LNCAP (cell line): ENCODE results near the gene GNB2.

Source experiments
- CTCF ChIP-seq: fragments of 450-650 bp; IDR thresholded peaks from 2 replicates; pipeline ENCODE4 v1.5.1; 2017; ENCODE audit warnings: mild to moderate bottlenecking

The GNB2 gene

GRCh38 chr7:100676501-100677306 is 3.2 kb downstream of the GNB2 start:
- no peak for TF ChIP-seq CTCF

DNA sequence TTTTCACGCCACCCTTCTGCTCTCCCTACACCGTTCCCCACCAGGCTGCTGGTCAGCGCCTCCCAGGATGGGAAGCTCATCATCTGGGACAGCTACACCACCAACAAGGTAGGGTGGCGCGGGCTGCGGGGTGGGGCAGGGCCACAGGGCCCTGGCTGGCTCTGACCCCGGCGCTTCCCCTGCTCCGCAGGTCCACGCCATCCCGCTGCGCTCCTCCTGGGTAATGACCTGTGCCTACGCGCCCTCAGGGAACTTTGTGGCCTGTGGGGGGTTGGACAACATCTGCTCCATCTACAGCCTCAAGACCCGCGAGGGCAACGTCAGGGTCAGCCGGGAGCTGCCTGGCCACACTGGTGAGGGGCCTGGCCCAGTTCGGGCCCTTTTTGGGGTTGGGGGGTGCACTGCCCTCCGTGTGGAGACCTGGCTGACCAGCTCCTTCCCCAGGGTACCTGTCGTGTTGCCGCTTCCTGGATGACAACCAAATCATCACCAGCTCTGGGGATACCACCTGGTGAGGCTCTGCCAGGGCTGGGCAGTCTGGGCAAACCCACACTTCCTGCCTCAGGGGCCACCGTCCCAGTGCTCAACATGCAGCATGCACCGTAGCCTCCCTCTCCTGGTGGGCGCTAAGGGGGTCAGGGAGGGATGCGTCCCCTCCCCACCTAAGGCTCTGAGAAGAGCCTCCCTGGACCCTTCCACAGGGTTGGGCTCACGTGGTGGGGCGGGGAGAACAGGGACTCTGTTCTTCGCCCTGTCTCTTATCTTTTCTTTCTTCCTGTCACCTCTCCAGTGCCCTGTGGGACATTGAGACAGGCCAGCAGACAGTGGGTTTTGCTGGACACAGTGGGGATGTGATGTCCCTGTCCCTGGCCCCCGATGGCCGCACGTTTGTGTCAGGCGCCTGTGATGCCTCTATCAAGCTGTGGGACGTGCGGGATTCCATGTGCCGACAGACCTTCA is 4.0 kb downstream of the GNB2 start:
- no peak for TF ChIP-seq CTCF

GRCh38 chr7:100678291-100678984 is 4.9 kb downstream of the GNB2 start:
- TF ChIP-seq CTCF = no peak

GRCh38 chr7:100679129-100679926 is 5.8 kb downstream of the GNB2 start:
- TF ChIP-seq CTCF = no peak

- no peak for TF ChIP-seq CTCF
Measured at GRCh38 chr7:100679927-100680575, 6.5 kb downstream of the GNB2 start.

- no peak for TF ChIP-seq CTCF
Measured at GRCh38 chr7:100680576-100681271, 7.2 kb downstream of the GNB2 start.
